Hematopoietic multipotent progenitor cell (in vitro differentiated cells): ENCODE measurements around the gene DEFB128. TPM values are rescaled to one million over a fixed set of nuclear protein-coding genes. Genes with fewer than 3 reads are reported as not detected.
"Not testable (repeated sequence)": the region's sequence is repeated elsewhere in the genome, so short reads cannot be mapped to it uniquely, and the experiment has no call there.

Source experiments
- DNase-seq, 3 donors: peaks; one replicate each; pipeline ENCODE4 v3.0.0-alpha.2; 2011 to 2015; ENCODE audit warnings: low read depth in 2 of 3, low spot score in 2 of 3
- total RNA-seq: library from RNA; depleted of rRNA; stranded (reverse); fragments of >200 nt; gene quantifications from one replicate; pipeline ENCODE4 v1.2.3, GENCODE V29; 2012

DEFB128 gene
- total RNA-seq, result not detected

DNA sequence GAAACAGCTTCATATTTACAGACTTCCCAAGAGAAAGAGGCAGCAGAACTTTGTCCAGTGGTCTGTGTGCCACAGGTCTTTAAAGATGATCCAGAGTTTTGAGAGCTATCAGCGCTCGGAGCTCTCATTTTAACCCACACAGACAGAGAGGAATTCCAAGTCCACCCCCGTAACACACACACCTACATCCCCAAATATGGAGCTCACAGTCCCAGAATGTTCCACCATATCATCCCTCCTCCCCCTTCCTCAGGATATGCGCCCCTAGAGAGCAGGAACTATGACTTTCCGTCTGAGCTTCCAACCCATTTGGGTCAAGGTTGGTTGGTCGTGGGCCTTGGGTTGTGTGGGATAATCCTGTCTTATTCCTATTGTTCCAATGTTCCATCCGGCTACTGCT, at the start of gene DEFB128:
DEFB128 (minus strand) TSS at position 101 of the 400 bp plus-strand sequence; CDS start at position 13, 88 bp downstream.
- DNase-seq, result no peak

DNA sequence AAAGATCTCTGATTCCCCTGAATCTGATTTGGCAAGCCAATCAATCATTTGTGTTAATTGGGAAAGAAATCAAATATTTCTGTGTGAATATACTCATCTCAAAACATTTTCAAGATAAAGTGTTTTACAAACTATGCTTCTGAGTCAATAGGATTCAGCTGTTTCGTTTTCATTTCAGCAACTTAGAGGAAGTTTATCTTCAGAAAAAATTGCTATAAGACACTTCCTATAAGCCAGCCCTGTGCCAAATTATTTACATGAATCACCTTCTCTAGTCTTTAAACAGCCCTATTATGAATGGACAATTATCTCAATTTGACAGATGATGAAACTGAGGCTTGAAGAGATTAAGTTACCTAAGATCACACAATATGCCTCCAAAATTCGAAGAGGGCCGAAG, 48.4 kb upstream of the DEFB128 start:
- DNase-seq, result peak in 2 of 3 donors; percentile 31 to 70

DNA sequence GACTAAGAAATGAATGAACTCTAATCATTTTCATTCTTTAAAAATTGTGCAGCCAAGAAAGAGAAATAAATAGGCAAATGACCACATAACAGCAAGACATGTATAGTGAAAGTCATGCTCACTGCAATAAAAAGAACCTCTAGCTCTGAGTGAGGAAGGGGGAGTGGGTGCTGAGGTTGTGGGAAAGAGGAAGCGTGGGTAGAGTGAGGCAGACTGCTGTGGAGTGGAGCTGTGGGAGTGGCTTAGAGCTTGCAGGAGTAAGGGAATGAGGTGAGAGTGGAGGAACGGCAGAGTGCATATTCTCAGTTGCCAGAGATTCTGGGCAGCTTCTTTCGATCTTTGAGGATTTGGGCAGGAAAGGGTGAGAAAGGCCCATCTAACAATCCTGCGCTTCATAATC, 48.0 kb upstream of the DEFB128 start:
- peak in 2 of 3 donors; percentile 59 to 73 for DNase-seq

DNA sequence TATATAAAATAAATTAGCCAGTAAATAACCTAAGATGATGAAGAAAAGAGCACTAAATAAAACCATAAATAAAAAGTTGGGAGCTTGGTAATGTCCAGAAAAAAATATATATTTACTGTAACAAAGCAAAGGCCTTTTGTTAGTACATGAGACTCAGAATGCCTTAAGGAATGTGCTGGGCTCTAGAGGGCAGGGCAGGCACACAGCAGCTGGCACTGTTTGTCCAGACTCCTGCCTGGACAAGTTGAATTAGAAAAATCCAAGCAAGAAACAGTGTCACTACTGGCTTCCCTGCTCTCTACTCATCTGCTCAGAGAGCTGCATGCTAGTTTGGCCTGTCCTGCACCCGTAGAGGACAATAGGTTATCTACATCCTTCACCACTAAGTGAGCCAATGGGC, 46.4 kb upstream of the DEFB128 start:
- DNase-seq, result no peak

DNA sequence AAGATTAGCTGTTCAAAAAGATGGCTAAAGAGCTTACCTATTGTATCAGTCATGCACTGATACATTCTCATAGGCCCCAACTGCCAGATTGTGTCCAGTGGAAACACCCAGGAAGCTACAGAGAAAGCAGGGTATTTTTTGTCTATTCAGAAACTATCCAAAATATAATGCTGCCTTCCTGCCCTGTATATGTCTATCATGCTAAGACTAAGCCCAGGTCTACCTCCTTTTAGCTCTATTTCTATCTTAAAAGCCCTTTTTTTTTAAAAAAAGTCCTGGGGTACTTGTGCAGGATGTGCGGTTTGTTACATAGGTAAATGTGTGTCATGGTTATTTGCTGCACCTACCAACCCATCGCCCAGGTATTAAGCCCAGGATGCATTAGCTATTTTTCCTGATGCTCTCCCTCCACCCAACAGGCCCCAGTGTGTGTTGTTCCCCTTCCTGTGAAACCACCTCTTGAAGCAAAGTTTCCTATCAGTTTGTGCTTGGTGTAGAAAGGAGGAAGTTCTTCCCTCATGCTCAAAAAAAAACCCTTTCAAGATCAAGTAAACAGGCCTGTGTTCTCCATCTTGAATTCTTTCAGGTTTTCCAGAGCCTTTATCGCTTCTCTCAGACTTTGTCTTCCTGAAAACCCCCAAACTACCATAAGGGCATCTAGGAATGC, 38.1 kb upstream of the DEFB128 start:
- peak in 2 of 3 donors; percentile 22 to 68 for DNase-seq

DNA sequence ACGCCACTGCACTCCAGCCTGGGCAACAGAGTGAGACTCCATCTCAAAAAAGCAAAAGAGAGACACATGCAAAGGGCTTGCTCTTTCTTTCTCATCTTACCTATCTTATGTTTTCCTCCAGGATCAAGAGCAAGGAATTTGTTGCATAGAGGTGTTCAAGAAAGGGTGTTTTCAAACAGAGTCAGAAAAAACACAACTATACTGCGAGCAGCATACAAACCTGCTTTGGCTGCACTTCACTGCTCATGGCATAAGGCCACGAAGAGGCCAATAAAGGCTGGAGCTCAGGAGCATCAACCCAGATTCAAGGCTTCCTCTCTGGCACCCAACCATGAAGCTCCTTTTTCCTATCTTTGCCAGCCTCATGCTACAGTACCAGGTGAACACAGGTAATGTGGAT, 37.4 kb upstream of the DEFB128 start, which contains the start of gene DEFB129:
DEFB129 (plus strand) TSS at position 301 of the 400 bp plus-strand sequence; CDS start at position 332, 31 bp downstream.
- no peak for DNase-seq

DNA sequence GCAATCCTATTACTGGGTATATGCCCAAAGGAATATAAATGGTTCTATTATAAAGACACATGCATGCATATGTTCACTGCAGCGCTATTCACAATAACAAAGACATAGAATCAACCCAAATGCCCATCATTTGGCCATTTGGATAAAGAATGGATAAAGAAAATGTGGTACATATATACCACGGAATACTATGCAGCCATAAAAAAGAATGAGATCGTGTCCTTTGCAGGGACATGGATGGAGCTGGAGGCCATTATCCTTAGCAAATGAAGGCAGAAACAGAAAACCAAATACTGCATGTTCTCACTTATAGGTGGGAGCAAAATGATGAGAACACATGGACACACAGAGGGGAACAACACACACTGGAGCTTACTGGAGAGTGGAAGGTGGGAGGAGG, 36.4 kb upstream of the DEFB128 start:
- not testable (repeated sequence) for DNase-seq

DNA sequence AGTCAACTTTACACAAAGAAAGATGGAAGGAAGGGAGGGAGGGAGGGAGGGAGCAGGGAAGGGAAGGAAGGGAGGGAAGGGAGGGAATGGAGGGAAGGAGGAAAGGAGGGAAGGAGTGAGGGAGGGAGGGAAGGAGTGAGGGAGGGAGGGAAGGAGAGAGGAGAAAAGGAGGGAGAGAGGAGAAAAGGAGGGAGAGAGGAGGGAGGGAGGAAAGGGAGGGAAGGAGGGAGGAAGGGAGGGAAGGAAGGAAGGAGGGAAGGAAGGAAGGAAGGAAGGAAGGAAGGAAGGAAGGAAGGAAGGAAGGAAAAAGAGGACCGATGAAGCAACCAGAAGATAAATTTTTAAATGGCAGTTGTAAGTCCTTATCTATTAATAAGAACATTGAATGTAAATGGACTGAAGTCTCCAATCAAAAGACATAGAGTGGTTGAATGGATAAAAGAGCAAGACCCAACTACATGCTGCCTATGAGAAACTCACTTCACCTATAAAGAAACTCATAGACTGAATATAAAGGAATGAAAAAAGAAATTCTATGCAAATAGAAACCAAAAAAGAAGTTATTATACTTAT, 31.8 kb upstream of the DEFB128 start:
- no peak for DNase-seq

DNA sequence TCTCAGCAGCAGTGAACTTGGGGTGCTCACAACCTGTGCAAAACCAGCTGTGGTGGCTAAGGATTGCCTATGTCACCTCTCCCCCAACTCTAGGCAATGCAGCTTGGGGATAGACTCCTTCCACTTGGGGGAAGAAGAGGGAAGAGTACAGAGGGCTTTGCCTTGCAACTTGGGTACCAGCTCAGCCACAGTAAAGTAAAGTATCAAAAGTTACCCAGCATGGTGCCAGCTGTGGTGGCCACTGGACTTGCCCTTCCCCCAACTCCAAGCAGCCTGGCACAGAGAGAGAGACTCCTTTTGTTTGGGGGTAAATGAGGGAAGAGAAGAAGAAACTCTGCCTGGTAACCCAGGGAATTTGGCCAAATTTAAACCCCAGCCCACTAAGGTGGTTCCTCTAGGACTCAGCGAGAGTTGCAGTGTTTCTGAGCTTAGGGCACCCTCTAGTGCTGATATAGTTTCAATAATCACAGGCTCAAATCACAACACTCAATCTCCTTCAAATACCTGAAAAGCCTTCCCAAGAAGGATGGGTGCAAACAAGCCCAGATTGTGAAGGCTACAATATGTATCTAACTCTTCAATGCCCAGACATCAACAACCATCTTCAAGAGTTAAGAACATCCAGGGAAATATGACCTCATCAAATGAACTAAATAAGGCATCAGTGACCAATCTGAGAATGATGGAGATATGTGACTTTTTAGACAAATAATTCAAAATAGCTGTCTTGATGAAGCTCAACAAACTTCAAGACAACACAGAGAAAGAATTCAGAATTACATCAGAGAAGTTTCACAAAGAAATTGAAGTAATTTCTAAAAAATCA, 30.0 kb upstream of the DEFB128 start:
- peak in 2 of 3 donors; percentile 41 to 66 for DNase-seq

DNA sequence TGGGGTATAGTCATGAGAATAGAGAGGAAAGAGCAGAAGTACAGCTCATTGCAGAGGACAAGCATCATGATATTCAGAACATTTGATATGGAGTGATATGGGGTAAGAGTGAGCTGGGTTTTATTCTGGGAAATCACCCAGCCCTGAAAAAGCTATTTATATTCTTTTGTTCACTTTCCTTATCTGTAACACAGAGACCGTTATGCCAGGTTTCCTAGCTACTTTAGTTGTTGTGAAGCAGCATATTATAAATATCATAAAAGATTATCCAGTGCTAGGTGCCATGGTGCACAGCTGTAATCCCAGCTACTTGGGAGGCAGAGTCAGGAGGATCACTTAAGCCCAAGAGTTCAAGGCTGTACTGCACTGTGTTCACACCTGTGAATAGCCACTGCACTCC, 27.8 kb upstream of the DEFB128 start:
- DNase-seq, result no peak

DNA sequence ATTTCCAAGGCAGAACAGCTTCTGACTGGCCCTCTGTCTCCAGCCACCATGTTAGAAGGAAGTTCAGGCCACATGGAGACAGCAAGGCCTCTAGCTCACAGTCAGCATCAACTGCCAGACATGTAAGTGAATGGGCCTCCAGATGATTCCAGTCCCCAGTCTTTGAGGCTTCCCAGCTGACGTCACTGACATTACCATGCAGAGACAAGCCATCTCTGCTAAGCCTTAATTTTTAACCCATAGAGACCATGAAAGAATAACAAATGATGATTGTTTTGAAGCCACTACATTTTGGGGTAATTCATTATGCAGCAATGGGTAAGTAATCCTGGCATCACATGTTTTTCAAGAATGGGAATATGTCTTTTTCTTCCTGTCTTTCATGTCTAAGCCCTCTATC, 26.3 kb upstream of the DEFB128 start:
- DNase-seq, result no peak

DNA sequence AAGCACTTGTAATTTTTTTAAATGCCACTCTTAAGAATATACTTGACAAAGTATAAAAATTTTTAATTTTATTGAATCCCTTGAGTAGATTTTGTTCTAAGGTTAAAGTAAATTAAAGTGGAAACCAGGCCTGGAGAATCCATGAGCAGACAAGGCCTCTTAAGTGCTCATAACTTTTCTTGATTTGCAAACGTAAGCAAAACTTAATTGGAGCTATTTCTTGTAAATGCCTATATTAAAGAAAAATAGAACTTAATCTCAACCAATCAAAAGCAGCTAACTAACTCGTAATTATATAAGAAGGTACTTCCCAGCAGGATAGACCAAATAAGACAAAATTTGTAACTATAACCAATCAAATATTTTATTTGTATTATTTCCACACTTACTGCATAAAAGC, 24.9 kb upstream of the DEFB128 start:
- DNase-seq, result no peak

DNA sequence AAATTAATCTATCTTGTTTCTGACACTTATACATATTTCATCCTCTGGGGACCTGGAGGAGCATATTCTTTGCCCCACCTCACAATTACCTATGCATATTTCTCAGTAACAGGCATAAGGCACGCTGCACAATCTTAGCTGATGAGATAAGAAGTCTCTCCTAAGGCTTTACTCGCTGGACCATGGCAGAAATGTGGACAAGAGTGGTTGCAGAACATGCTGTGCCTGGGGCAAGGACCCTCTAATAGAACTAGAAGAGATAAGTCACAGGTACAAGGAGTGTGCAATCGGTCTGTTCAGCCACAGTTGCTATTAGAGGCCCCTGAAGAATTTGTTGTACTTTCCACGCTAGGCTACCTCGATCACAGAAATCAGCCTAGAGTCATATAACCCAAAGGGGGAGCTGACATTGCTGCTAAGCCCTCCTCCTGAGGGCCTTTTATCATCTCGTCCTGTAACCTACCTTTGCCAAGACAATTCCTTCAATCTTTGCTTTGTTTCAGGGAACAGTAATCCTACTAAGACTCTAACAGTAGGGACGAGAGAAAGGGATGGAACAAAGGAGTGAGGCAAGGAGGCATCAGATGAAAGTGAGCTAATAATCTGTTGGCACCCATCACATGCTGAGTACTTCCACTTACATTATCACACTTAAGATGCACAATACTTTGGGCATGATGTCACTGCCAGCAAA, 21.4 kb upstream of the DEFB128 start:
- DNase-seq, result no peak

DNA sequence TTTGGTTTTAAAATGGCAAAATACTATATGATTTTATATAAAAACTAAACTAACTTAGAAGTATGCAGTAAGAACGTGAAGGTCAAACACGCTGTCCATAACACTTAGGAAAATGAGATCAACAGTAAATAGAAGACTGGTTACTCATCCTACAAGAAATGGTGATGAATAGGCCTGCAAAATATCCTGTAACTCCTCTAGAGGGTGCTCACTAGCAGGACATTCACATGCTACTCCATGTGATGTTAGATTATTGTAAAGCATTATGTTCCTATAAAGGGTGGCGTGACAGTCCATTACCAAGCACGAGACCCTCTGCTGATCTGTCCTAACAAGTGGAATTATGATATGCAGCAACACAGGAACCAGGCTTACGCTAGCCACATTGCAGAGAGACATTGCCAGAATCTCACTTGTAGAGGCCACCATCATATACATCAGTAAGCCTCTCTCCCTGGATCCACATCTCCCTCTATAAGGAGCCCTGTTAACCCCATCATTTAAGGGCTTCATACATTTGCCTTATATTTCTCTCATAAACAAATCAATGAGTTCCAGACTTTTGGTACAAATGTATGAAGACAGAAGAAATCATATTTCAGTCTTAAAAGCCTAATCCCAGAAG, 19.5 kb upstream of the DEFB128 start:
- DNase-seq, result peak; percentile 11 to 69 (median 47)

DNA sequence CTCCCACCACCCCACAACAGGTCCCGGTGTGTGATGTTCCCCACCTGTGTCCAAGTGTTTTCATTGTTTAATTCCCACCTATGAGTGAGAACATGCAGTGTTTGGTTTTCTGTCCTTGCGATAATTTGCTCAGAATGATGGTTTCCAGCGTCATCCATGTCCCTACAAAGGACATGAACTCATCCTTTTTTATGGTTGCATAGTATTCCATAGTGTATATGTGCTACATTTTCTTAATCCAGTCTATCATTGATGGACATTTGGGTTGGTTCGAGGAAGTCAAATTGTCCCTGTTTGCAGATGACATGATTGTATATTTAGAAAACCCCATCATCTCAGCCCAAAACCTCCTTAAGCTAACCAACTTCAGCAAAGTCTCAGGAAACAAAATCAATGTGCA, 14.1 kb upstream of the DEFB128 start:
- not testable (repeated sequence) for DNase-seq

DNA sequence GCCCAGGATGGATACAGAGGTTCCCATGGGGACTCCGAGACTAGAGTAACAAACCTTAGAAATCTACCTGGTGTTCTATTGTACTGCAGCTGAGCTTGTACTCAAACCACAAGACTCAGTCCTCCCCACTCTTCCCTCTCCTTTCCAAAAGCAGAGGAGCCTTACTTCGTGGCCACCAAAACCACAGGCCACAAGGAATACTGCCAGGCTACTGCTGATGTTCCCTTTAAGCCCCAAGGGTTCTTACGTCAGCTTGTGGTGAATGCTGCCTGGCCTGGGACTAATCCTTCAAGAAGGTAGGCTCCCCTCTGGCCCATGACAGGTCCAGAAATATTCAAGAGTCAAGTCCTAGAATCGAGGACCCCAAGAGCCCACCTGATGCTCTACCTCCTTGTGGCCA, 10.5 kb upstream of the DEFB128 start:
- DNase-seq, result no peak

DNA sequence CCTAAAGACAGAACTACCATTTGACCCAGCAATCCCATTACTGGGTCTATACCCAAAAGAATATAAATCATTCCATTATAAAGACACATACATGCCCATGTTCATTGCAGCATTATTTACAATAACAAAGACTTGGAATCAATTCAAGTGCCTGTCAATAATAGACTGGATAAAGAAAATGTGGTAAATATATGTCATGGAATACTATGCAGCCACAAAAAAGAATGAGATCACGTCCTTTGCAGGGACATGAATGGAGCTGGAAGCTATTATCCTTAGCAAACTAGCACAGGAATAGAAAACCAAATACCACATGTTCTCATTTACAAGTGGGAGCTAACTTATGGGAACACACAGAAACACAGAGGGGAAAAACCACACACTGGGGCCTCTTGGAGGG, 8.7 kb upstream of the DEFB128 start:
- DNase-seq, result no peak

DNA sequence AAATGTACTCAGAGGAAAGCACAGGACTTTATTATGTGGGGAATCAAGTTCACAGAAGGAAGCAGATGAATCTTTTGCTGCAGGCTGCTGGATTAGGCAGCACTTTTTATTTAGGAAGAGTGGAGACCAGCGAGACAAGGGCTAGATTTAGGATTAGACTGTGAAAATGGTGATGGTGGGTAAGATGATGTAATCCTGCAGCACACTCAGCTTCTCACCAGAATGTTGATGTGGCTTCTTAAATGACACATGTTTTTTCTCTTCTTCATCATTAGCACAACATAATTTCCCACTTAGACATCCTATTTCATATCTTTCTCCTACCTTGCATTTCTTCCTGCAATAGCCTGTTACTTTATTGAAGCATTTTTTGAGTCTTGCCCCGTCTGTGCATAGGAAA, 1.8 kb downstream of the DEFB128 start:
- no peak for DNase-seq

DNA sequence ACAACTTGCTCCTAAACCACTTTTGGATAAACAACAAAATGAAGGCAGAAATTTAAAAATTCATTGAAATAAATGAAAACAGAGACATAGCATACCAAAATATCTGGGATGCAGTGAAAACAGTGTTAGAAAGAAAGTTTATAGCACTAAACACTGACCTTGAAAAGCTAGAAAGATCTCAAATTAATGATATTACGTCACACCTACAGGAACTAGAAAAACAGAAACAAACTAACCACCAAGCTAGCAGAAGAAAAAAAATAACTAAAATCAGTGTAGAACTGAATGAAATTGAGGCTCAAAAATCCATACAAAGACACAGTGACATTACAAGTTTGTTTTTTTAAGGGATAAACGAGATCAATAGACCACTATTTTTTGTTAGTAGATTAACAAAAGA, 5.2 kb downstream of the DEFB128 start:
- no peak for DNase-seq

DNA sequence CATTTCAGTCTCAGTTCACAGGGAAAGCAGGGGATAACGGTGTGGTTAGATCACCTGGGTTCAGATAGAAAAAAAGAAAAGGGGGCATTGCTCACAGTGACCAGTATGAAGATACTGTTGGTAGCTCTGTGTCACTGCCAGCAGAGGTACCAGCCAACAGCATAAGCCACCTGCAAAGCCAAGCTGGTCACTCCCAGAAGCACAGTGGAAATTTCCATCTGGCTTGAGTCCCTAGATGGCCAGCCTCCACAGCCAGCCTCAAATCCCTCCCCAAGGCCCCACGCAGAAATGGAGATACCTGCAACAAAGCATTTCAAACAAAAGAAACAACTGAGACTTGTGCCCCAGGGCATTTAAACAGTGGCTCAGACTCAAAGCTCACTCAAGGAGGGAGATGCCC, 20.6 kb downstream of the DEFB128 start:
- no peak for DNase-seq

DNA sequence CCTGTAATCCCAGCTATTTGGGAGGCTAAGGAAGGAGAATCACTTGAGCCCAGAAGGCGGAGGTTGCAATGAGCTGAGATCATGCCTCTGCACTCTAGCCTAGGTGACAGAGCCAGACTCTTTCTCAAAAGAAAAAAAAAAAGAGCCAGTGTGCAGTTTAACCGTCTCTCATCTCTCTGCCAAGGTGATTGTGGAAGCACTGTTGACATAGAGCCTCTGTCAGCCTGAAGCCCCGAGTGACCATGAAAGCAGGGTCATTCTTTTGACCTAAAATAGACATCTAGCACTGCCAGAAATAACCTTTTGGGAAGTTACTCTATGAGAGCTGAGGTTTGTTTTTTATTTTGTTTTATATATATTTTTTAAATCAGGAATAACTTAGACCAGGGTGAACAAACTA, 24.9 kb downstream of the DEFB128 start:
- no peak for DNase-seq
